DOHH2 (cell line): Measurements from ENCODE around the gene EPHA2.

Source experiments
- H3F3A ChIP-seq: fragments of 200-600 bp; sonication (generic), shearing (Covaris generic); 2 replicates; pipeline ENCODE4 v1.6.0; 2016; ENCODE audit warnings: antibody characterized with exemption, mild to moderate bottlenecking; ENCODE audit not compliant: control insufficient read depth, insufficient read depth
- H3K27ac ChIP-seq: fragments of 200-600 bp; sonication (generic); 2 replicates; pipeline ENCODE4 v1.5.1; 2014; ENCODE audit warnings: low read depth, mild to moderate bottlenecking, low read length, moderate library complexity
- H3K27me3 ChIP-seq: fragments of 200-600 bp; sonication (generic); 2 replicates; pipeline ENCODE4 v1.6.1; 2014; ENCODE audit warnings: mild to moderate bottlenecking, low read length, mixed read lengths; ENCODE audit not compliant: control insufficient read depth
- H3K36me3 ChIP-seq: fragments of 200-600 bp; sonication (generic); 2 replicates; pipeline ENCODE4 v1.6.1; 2014; ENCODE audit warnings: mild to moderate bottlenecking, low read length, moderate library complexity, mixed read lengths; ENCODE audit not compliant: control insufficient read depth
- H3K4me1 ChIP-seq: fragments of 200-600 bp; sonication (generic); 2 replicates; pipeline ENCODE4 v1.6.1; 2014; ENCODE audit warnings: mild to moderate bottlenecking, low read length, mixed read lengths; ENCODE audit not compliant: control insufficient read depth
- H3K4me2 ChIP-seq: fragments of 200-600 bp; sonication (generic); 2 replicates; pipeline ENCODE4 v1.6.0; 2014; ENCODE audit warnings: mild to moderate bottlenecking, low read length, moderate library complexity
- H3K4me3 ChIP-seq: fragments of 200-600 bp; sonication (generic); 2 replicates; pipeline ENCODE4 v1.5.1; 2014; ENCODE audit warnings: mild to moderate bottlenecking, low read length, mixed read lengths
- H3K79me2 ChIP-seq: fragments of 200-600 bp; sonication (generic); 2 replicates; pipeline ENCODE4 v1.6.1; 2014; ENCODE audit warnings: mild to moderate bottlenecking, low read length, mixed read lengths; ENCODE audit not compliant: control insufficient read depth
- H3K9me2 ChIP-seq: fragments of 200-600 bp; sonication (generic); replicated peaks from 2 replicates; pipeline ENCODE4 v1.6.1; 2014; ENCODE audit warnings: mild to moderate bottlenecking, low read length, mixed read lengths; ENCODE audit not compliant: control insufficient read depth
- H3K9me3 ChIP-seq: fragments of 200-600 bp; sonication (generic); 2 replicates; pipeline ENCODE4 v1.6.1; 2014; ENCODE audit warnings: antibody characterized with exemption, low read length, mixed read lengths; ENCODE audit not compliant: control insufficient read depth, insufficient read depth
- H4K20me1 ChIP-seq: fragments of 200-600 bp; sonication (generic); 2 replicates; pipeline ENCODE4 v1.6.0; 2014; ENCODE audit warnings: low read depth, mild to moderate bottlenecking, antibody characterized with exemption, low read length, moderate library complexity; ENCODE audit not compliant: control insufficient read depth, insufficient read depth
- EZH2phosphoT487 ChIP-seq: fragments of 200-600 bp; sonication (generic); IDR thresholded peaks from 2 replicates; pipeline ENCODE4 v1.6.1; 2017; ENCODE audit warnings: borderline replicate concordance, mild to moderate bottlenecking, antibody characterized with exemption, low read length, moderate library complexity, mixed read lengths
- TF ChIP-seq, protein P1 (sequence below): fragments of 200-600 bp; sonication (generic); IDR thresholded peaks from one replicate; pipeline ENCODE4 v1.5.1; 2014; ENCODE audit warnings: antibody characterized with exemption, mild to moderate bottlenecking, low read depth, low read length; ENCODE audit not compliant: poor library complexity, severe bottlenecking

Gene EPHA2

DNA sequence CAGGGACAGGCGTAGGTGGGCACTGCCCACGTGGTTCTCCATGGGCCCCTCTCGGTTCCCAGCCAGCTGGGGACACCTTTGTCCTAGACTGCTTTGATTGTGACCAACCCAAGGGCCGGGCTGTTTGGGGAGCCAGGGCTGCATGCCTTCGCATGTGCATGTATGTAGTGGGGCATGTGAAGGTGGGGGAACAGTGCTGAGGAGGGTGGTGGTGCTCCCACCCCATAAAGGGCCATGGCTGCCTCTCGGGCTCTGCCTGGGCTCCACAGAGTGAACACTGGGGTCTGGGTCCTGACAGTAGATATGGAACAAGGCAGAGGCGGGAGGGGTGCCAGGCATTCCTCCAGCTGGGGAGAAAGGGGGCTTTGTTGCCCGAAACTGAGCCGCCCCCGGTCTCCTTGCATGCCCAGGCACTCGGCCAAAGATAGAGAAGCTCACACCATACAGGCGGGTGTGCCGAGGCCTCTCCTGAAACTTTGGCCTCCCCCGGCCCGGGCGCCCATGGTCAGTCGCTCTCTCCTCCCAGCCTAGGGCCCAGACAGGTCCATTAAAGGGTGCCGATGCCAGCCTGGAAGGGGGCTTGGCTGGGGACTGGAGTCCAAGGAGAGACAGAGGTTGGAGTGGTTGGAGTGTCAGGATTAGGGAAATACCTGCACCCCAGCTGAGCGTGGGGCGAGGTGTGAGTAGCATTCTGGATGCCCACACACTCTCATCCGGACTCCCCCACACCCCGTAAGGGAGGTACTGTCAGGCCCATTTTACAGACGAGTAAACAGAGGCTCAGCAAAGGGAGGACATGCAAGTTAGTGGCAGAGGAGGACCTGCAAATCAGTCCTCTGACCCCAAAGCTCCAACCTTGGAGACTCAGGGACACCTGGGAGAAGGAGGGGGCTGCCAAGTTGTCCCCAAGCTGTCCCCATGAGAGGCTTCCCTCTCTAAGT is 41.1 kb downstream of the EPHA2 start:
- Histone ChIP-seq H3K4me2 (no peak overlapping the region), H3K36me3 (no peaks in the 10 kb centered on the region), H3K9me2 (no peaks in the 10 kb centered on the region), H3F3A (no peaks in the 10 kb centered on the region), H3K4me1 (no peaks in the 10 kb centered on the region), H4K20me1 (no peaks in the 10 kb centered on the region), H3K27ac (no peak overlapping the region), H3K9me3 (no peaks in the 10 kb centered on the region), H3K27me3 (no peaks in the 10 kb centered on the region; the same call in none of the 2 replicates), H3K79me2 (no peaks in the 10 kb centered on the region), H3K4me3 (no peak overlapping the region)
- TF ChIP-seq, protein P1, sequence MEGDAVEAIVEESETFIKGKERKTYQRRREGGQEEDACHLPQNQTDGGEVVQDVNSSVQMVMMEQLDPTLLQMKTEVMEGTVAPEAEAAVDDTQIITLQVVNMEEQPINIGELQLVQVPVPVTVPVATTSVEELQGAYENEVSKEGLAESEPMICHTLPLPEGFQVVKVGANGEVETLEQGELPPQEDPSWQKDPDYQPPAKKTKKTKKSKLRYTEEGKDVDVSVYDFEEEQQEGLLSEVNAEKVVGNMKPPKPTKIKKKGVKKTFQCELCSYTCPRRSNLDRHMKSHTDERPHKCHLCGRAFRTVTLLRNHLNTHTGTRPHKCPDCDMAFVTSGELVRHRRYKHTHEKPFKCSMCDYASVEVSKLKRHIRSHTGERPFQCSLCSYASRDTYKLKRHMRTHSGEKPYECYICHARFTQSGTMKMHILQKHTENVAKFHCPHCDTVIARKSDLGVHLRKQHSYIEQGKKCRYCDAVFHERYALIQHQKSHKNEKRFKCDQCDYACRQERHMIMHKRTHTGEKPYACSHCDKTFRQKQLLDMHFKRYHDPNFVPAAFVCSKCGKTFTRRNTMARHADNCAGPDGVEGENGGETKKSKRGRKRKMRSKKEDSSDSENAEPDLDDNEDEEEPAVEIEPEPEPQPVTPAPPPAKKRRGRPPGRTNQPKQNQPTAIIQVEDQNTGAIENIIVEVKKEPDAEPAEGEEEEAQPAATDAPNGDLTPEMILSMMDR: no peak
- no peak for TF ChIP-seq EZH2phosphoT487

DNA sequence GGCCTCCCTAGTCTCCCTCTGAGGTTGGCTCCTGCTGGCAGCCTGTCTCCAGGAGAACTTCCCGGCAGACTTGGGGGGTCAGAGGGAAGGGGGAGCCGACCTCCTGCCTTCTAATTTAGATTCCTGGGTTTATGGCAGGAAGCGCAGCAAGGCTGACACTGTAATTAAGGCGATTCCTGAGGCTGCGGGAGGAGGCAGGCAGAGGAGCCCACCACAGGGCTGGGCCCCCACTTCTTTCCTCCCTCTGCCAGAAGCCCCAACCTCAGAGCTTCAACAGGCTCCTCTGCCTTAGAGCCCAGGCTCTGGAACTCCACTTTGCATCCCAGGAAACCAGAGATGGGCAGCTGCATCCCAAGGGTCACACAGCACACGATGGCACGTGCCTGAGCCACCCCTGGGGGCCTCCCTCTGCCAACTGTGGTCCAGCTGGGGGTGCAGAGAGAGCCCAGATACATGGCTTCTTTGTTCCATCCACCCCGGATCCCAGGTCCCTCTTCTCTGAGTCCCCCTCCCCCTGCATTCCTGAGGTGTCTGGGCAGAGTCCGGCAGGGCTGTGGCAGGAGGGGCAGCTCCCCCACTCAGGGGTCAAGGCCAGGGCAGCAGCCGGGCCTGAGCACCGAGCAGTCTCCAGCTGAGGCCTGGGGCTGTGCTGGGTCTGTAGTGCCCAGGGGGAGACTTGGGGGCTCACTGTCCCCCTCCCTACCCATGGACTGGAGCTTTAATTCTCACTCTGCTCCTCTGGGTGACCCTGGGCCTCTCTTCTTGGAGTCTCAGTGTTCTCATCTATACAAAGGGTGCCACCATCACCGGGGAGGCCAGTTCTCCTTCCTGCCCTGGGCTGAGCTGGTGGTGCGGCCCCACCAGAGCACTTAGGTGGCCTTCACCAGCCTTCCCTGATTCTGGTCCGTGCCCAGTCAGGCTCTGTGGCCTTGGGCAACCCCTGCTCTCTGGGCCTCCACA is 43.0 kb downstream of the EPHA2 start:
- H3K27me3 ChIP-seq: no peaks in the 10 kb centered on the region; the same call in none of the 2 replicates
- H4K20me1 ChIP-seq: no peaks in the 10 kb centered on the region
- no peaks in the 10 kb centered on the region for H3K4me1 ChIP-seq
- H3K36me3 ChIP-seq: no peaks in the 10 kb centered on the region
- no peaks in the 10 kb centered on the region; the same call in 1 of the 2 replicates for H3K9me3 ChIP-seq
- H3K9me2 ChIP-seq: no peaks in the 10 kb centered on the region
- H3F3A ChIP-seq: no peaks in the 10 kb centered on the region
- TF ChIP-seq, protein P1: no peak
- TF ChIP-seq EZH2phosphoT487: no peak
- no peak overlapping the region for H3K27ac ChIP-seq
- no peak overlapping the region for H3K4me2 ChIP-seq
- H3K79me2 ChIP-seq: no peaks in the 10 kb centered on the region
- H3K4me3 ChIP-seq: no peak overlapping the region

DNA sequence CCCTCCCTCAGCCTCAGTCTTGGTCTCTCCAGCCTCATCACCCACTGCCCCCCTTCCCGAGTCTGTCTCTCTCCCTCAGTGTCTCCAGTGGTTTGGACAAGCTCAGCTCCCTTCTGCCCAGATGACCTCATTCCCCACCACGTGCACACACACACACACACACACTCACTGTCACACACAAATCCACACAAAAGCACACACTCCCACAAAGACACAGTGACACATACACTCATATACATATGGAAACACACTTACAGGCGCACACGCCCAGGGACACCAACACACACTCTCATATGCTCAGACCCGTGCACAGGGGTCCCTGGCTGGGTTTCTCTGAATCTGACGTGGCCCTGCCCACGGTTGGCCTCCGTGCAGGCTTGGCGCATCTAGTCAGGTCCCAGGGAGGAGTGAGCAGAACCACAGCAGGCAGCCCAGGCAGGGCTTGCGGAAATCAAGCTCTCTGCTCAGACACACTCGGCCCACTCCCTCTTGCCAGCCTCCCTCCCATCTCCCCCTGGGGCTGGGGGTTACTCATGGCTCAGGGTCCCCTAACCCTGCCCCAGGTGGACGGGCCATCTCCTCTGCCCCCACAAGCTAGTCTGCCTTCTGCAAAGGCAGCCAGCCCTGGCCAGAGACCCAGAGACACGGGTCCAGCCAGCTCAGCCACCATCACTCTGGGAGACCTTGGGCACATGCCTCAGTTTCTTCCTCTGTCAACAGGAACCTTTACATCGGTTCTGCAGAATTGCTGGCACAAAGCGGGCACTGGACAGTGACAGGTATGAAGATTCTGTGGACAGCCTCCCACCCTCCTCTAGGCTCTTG is 43.9 kb downstream of the EPHA2 start:
- no peaks in the 10 kb centered on the region for H3K9me2 ChIP-seq
- no peak overlapping the region for H3K4me2 ChIP-seq
- no peaks in the 10 kb centered on the region for H3K79me2 ChIP-seq
- no peaks in the 10 kb centered on the region for H3F3A ChIP-seq
- no peaks in the 10 kb centered on the region for H3K4me1 ChIP-seq
- H3K9me3 ChIP-seq: no peaks in the 10 kb centered on the region; the same call in 1 of the 2 replicates
- peaks cover 3% of the 10 kb centered on the region for H3K27me3 ChIP-seq
- no peaks in the 10 kb centered on the region for H4K20me1 ChIP-seq
- no peak overlapping the region for H3K27ac ChIP-seq
- TF ChIP-seq, protein P1: no peak
- TF ChIP-seq EZH2phosphoT487: no peak
- H3K4me3 ChIP-seq: no peak overlapping the region
- no peaks in the 10 kb centered on the region for H3K36me3 ChIP-seq
